ENCODE results near the gene USP13. TPM values are rescaled to one million over a fixed set of nuclear protein-coding genes. Genes with fewer than 3 reads are reported as not detected.

The USP13 gene
- total and polyA plus RNA-seq, 2 donors (not counting 3 experiments of a cell fraction or from before 2014, with no cell fraction given) = 5.8 to 24.0 TPM

DNA sequence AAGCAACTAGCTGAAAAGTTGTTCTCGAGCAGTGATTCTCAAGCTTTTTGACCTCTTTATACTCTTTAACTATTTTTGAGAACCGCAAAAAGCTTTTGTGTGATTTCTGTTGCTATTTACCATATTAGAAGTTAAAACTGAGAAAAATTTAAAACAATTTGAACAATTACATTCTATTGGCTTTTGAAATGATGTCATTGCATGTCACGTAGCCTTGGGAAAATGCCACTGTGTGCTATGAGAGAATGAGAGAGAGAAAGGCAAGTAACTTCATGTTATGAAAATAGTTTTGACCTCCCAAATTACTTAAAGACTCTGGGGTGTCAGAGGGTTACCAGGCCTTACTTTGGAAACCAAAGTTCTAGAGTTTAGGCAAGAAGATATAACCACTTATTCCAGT is 8.0 kb downstream of the USP13 start:
- Histone ChIP-seq H3K27ac (ENCODE audit: insufficient read depth, low read depth, low read length) (no peak overlapping the region), H3K4me3 (replicated peaks in 1 of 3; ENCODE audit: insufficient read depth in 1 of 3, low read depth in 1 of 3, low read length in 3 of 3) (no peak overlapping the region), H3K36me3 (ENCODE audit: control insufficient read depth in 2 of 2, extremely low read depth in 1 of 2, insufficient read depth in 2 of 2, low read length in 2 of 2) (no peaks in the 10 kb centered on the region), H3K9me1 (replicated peaks; ENCODE audit: control insufficient read depth, extremely low read depth, insufficient read depth, low read length) (no peaks in the 10 kb centered on the region), H3K4me2 (ENCODE audit: insufficient read depth, low read length) (no peak overlapping the region), H3K4me1 (ENCODE audit: control insufficient read depth, extremely low read depth, insufficient read depth, low read length) (peaks cover 1% of the 10 kb centered on the region), H3K9me3 (replicated peaks; ENCODE audit: control insufficient read depth, insufficient read depth, low read length) (no peaks in the 10 kb centered on the region), H3K9ac (replicated peaks; ENCODE audit: extremely low read depth, insufficient read depth, low read length) (no peak overlapping the region), H4K20me1 (replicated peaks; ENCODE audit: control insufficient read depth, extremely low read depth, insufficient read depth, low read length) (peaks cover 3% of the 10 kb centered on the region), H3K27me3 (ENCODE audit: control insufficient read depth in 2 of 2, insufficient read depth in 2 of 2, low read length in 2 of 2) (no peaks in the 10 kb centered on the region), H2AFZ (ENCODE audit: low read depth, low read length) (no peak overlapping the region), H3K79me2 (ENCODE audit: control insufficient read depth, insufficient read depth, low read length) (peaks cover 69% of the 10 kb centered on the region)
- ChIA-PET CTCF (interaction anchor here (0.9 to 2.6 kb wide), 3 partner anchors 10 to 934 kb away, joined by 3 to 12 read pairs (median 10); no protein-coding TSS in a partner anchor), POLR2A (no interaction called here)
- dilution Hi-C loops (cut with MboI; ENCODE audit: extremely low pct_ligation_motif_present, low sequenced_read_pairs) = no loop called here
- FAIRE-seq (no peak), DNase-seq (ENCODE audit: low read depth, low spot score) (no peak)
- intact Hi-C loops (cut with micrococcal nuclease) = no loop called here
- no TSS peak for BruUV-seq (replicated peaks)
- TF ChIP-seq POLR2A (IDR thresholded peaks at IDR 0.05; ENCODE audit: low read depth, low read length) (no peak), FOS (IDR thresholded peaks at IDR 0.05; ENCODE audit: borderline replicate concordance, insufficient read depth, low read length) (no peak), JUN (IDR thresholded peaks at IDR 0.05; ENCODE audit: borderline replicate concordance, insufficient read depth, insufficient read length, low read depth) (no peak), EZH2 (IDR thresholded peaks at IDR 0.05; ENCODE audit: borderline replicate concordance, low read depth, low read length, severe bottlenecking) (no peak)
- TF ChIP-seq, protein P1, sequence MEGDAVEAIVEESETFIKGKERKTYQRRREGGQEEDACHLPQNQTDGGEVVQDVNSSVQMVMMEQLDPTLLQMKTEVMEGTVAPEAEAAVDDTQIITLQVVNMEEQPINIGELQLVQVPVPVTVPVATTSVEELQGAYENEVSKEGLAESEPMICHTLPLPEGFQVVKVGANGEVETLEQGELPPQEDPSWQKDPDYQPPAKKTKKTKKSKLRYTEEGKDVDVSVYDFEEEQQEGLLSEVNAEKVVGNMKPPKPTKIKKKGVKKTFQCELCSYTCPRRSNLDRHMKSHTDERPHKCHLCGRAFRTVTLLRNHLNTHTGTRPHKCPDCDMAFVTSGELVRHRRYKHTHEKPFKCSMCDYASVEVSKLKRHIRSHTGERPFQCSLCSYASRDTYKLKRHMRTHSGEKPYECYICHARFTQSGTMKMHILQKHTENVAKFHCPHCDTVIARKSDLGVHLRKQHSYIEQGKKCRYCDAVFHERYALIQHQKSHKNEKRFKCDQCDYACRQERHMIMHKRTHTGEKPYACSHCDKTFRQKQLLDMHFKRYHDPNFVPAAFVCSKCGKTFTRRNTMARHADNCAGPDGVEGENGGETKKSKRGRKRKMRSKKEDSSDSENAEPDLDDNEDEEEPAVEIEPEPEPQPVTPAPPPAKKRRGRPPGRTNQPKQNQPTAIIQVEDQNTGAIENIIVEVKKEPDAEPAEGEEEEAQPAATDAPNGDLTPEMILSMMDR (IDR thresholded peaks at IDR 0.05; ENCODE audit: extremely low read depth in 1 of 2, insufficient read depth in 1 of 2, low read depth in 1 of 2, low read length in 2 of 2) = no peak

DNA sequence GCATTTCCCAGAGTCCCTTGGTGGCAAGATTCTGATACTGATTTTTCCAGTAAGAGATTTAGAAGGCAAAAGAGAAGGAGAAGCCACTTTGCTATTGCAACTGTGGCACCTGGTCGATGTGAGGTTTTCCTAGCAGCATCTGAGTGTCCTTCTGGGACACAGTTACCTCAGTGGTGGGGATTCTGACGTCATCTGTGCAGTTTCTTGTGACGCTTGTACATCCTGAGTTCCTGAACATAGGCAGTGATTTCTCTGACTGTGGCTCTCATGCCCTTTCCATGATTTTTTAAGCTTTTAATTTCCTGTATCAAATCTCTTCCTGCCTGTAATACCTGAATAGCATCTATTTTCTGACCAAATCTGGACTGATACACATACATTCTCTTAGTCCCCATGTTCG is 8.9 kb downstream of the USP13 start:
- no peak overlapping the region for H3K4me3 ChIP-seq (replicated peaks in 1 of 3; ENCODE audit: insufficient read depth in 1 of 3, low read depth in 1 of 3, low read length in 3 of 3)
- H3K4me2 ChIP-seq (ENCODE audit: insufficient read depth, low read length) = no peak overlapping the region
- FAIRE-seq (no peak), DNase-seq (ENCODE audit: low read depth, low spot score) (no peak)
- ChIA-PET POLR2A (no interaction called here), CTCF (interaction anchor here (0.9 to 2.6 kb wide), 4 partner anchors 9 to 933 kb away, joined by 3 to 12 read pairs (median 8); partner anchors contain the start of gene USP13)
- H3K9me1 ChIP-seq (replicated peaks; ENCODE audit: control insufficient read depth, extremely low read depth, insufficient read depth, low read length) = no peaks in the 10 kb centered on the region
- H3K9me3 ChIP-seq (replicated peaks; ENCODE audit: control insufficient read depth, insufficient read depth, low read length) = no peaks in the 10 kb centered on the region
- peaks cover 3% of the 10 kb centered on the region for H4K20me1 ChIP-seq (replicated peaks; ENCODE audit: control insufficient read depth, extremely low read depth, insufficient read depth, low read length)
- H2AFZ ChIP-seq (ENCODE audit: low read depth, low read length) = no peak overlapping the region
- H3K36me3 ChIP-seq (ENCODE audit: control insufficient read depth in 2 of 2, extremely low read depth in 1 of 2, insufficient read depth in 2 of 2, low read length in 2 of 2) = no peaks in the 10 kb centered on the region
- dilution Hi-C loops (cut with MboI; ENCODE audit: extremely low pct_ligation_motif_present, low sequenced_read_pairs) = no loop called here
- BruUV-seq (replicated peaks) = no TSS peak
- intact Hi-C loops (cut with micrococcal nuclease) = no loop called here
- H3K27ac ChIP-seq (ENCODE audit: insufficient read depth, low read depth, low read length) = no peak overlapping the region
- no peaks in the 10 kb centered on the region for H3K27me3 ChIP-seq (ENCODE audit: control insufficient read depth in 2 of 2, insufficient read depth in 2 of 2, low read length in 2 of 2)
- no peak overlapping the region for H3K9ac ChIP-seq (replicated peaks; ENCODE audit: extremely low read depth, insufficient read depth, low read length)
- peaks cover 7% of the 10 kb centered on the region for H3K4me1 ChIP-seq (ENCODE audit: control insufficient read depth, extremely low read depth, insufficient read depth, low read length)
- TF ChIP-seq, protein P2, sequence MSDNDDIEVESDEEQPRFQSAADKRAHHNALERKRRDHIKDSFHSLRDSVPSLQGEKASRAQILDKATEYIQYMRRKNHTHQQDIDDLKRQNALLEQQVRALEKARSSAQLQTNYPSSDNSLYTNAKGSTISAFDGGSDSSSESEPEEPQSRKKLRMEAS (IDR thresholded peaks at IDR 0.05; ENCODE audit: insufficient read depth, insufficient read length) = no peak
- TF ChIP-seq POLR2A (IDR thresholded peaks at IDR 0.05; ENCODE audit: low read depth, low read length) = no peak
- no peak for TF ChIP-seq EZH2 (IDR thresholded peaks at IDR 0.05; ENCODE audit: borderline replicate concordance, low read depth, low read length, severe bottlenecking)
- TF ChIP-seq JUN (IDR thresholded peaks at IDR 0.05; ENCODE audit: borderline replicate concordance, insufficient read depth, insufficient read length, low read depth) = no peak
- TF ChIP-seq, protein P1 (IDR thresholded peaks at IDR 0.05; ENCODE audit: extremely low read depth in 1 of 2, insufficient read depth in 1 of 2, low read depth in 1 of 2, low read length in 2 of 2) = no peak
- TF ChIP-seq FOS (IDR thresholded peaks at IDR 0.05; ENCODE audit: borderline replicate concordance, insufficient read depth, low read length) = no peak
- no peak for TF ChIP-seq POLR2AphosphoS5 (IDR thresholded peaks at IDR 0.05; ENCODE audit: insufficient read depth, low read depth, low read length)
- TF ChIP-seq GATA2 (IDR thresholded peaks at IDR 0.05; ENCODE audit: insufficient read depth, insufficient read length, low read depth, low read length) = no peak
- no peak for TF ChIP-seq MYC (IDR thresholded peaks at IDR 0.05; ENCODE audit: low read depth, low read length)
- H3K79me2 ChIP-seq (ENCODE audit: control insufficient read depth, insufficient read depth, low read length) = peaks cover 69% of the 10 kb centered on the region

Data from endothelial cell of umbilical vein (primary cell).